ENCODE measurements around the gene ZC3H13.
A peak's percentile ranks its signal among the peaks of the same experiment; 100 is the strongest.

ZC3H13 gene

DNA sequence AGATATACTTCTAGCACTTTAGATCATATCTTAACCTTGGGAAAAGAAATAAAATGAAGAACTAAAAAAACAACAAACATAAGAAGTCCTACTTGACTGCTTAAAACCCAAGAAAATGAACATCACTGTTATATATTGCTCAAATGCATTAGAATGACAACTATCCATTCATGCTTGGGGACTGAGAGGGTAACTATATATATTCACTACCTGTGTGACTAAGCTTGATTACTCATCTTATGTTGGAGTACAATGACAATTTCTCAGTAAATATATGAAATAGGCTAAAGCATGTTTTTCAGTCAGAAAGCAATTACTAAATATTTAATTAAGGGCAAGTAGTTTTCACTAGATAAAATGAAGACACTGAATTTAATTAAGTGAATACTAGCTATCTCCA lies 40.1 kb downstream of the ZC3H13 start:
- TF ChIP-seq, protein P1, sequence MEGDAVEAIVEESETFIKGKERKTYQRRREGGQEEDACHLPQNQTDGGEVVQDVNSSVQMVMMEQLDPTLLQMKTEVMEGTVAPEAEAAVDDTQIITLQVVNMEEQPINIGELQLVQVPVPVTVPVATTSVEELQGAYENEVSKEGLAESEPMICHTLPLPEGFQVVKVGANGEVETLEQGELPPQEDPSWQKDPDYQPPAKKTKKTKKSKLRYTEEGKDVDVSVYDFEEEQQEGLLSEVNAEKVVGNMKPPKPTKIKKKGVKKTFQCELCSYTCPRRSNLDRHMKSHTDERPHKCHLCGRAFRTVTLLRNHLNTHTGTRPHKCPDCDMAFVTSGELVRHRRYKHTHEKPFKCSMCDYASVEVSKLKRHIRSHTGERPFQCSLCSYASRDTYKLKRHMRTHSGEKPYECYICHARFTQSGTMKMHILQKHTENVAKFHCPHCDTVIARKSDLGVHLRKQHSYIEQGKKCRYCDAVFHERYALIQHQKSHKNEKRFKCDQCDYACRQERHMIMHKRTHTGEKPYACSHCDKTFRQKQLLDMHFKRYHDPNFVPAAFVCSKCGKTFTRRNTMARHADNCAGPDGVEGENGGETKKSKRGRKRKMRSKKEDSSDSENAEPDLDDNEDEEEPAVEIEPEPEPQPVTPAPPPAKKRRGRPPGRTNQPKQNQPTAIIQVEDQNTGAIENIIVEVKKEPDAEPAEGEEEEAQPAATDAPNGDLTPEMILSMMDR (IDR thresholded peaks at IDR 0.05; ENCODE audit: insufficient read depth, low read depth, low read length, missing control alignments), result no peak
- no peak for DNase-seq (ENCODE audit: low read depth)

DNA sequence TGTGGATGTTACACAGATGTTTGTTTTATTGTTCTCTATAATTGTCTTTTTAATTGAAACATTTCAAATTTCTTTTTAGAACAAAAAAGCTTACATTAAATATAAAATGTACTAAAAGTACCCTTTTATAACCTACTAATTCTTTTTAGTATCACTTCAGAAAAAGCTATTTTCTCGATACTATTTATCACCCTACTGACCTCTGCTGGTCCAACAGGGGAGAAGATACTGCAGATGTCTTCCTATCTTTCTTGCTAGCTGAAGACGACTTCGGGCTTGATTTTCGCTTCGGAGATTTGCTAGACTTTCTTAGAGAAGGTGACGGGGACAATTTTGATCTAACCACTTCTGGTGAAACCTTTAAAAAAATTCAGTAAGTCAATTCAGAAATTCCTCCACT lies 42.4 kb downstream of the ZC3H13 start:
- TF ChIP-seq, protein P1 (IDR thresholded peaks at IDR 0.05; ENCODE audit: insufficient read depth, low read depth, low read length, missing control alignments), result peak; percentile 10
- H3K4me3 ChIP-seq (ENCODE audit: low read depth, low read length), result no peak overlapping the region
- no peak for DNase-seq (ENCODE audit: low read depth)

More for the DNA sequence above, 40.1 kb downstream of the ZC3H13 start:
- H3K4me3 ChIP-seq (ENCODE audit: low read depth, low read length), result no peak overlapping the region

DNA sequence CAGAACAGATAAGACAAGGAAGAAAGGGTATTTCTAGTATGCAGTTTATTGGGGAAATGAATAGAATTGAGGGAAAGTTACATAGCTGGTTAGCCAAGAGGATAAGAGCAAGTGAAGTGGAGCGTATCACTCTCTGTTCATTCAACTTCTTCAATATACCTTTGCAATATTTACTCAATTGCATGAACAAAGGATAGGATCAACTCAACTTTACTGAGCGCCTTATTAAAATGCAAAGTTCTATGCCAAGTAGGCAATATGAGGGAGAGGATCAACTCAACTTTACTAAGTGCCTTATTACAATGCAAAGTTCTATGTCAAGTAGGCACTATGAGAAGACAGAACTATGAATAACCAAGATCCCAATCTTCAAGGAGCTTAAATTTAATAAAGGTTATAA lies 43.9 kb downstream of the ZC3H13 start:
- no peak for DNase-seq (ENCODE audit: low read depth)
- TF ChIP-seq, protein P1 (IDR thresholded peaks at IDR 0.05; ENCODE audit: insufficient read depth, low read depth, low read length, missing control alignments), result no peak

DNA sequence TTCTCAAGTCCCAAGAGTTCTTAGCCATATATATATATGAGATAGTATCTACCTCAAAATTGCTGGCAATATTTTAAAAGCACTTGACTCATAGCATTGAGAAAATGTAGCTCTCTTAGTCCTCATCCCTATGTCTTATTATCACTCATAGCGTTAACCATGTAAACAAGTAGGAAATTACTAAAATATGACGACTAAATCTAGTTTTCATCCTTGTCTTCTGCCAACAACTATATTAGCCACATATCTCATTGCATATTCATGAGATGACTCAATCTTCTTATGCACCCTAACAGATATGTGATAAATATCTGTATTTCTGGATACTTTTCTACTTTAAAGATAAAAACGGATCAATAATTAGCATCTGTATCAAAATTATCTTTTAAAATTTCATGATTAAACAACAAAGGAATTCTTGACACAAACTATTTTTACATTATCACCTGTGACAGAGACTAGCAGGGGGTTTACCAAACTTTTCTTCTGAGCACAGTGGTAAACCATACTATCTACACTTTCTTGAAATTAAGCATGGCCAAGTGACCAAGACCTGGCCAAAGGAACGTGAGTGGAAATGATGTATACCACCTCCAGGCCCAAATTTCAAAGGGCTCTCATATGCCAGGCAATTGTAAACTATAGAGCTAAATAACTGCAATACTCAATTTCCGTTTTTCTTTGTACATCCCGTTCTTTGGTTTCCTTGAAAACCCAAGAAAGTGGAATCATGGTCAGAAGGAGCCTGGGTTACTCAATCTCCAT lies 45.7 kb downstream of the ZC3H13 start:
- H3K4me3 ChIP-seq (ENCODE audit: low read depth, low read length), result no peak overlapping the region
- TF ChIP-seq, protein P1 (IDR thresholded peaks at IDR 0.05; ENCODE audit: insufficient read depth, low read depth, low read length, missing control alignments), result no peak
- DNase-seq (ENCODE audit: low read depth), result no peak

More for the DNA sequence above, 43.9 kb downstream of the ZC3H13 start:
- H3K4me3 ChIP-seq (ENCODE audit: low read depth, low read length), result no peak overlapping the region

DNA sequence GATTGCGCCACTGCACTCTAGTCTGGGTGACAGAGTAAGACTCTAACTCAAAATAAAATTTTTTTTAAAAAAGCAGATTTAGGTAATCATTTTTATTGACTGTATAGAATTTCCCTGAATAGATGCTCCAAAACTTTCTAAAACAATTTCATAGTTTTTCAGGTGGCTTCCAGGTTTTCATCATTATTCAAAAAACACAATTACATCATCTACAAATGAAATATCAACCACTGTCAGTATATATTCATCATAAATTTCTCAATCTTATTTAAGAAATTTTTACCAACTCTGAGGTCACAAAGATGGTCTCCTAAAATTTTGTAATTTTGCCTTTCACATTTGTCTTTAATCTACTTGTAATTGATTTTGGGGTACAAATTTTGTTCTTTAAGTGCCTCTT lies 48.1 kb downstream of the ZC3H13 start:
- no peak for DNase-seq (ENCODE audit: low read depth)
- TF ChIP-seq, protein P1 (IDR thresholded peaks at IDR 0.05; ENCODE audit: insufficient read depth, low read depth, low read length, missing control alignments), result no peak
- H3K4me3 ChIP-seq (ENCODE audit: low read depth, low read length), result no peak overlapping the region

DNA sequence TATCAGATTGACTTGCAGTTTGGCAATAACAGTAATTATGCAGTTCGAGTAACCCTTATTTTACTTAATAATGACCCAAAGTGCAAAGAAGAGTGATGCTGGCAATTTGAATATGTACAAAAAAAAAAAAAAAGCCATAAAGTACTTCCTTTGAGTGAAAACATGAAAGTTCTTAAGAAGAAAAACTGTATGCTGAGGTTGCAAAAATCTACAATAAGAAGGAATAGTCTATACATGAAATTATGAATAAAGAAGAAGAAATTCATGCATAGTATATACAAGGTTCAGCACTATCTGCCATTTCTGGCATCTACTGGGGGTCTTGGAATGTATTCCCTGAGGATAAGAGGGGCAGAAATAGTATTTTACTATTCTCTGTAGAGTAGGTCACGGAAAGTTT lies 55.9 kb downstream of the ZC3H13 start:
- no peak overlapping the region for H3K4me3 ChIP-seq (ENCODE audit: low read depth, low read length)
- TF ChIP-seq, protein P1 (IDR thresholded peaks at IDR 0.05; ENCODE audit: insufficient read depth, low read depth, low read length, missing control alignments), result no peak
- no peak for DNase-seq (ENCODE audit: low read depth)

DNA sequence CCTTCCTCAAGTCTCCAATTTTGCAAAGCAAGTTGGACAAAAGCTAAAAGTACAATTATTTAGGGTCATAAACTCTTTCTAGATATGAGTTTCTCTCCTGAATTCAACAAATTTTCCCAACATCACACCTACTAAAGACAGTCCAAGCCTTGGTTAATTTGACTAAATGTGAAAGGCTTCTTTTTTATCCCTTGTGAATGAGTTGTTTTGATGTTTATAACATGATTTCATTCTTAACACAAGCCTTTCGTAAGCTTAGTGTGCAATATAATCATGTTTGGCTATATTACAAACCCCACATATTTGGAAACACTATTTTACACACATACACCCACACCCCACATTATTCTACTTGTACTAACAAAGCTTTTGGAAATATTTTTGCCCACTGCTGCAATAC lies 57.3 kb downstream of the ZC3H13 start:
- TF ChIP-seq, protein P1 (IDR thresholded peaks at IDR 0.05; ENCODE audit: insufficient read depth, low read depth, low read length, missing control alignments), result no peak
- no peak overlapping the region for H3K4me3 ChIP-seq (ENCODE audit: low read depth, low read length)
- DNase-seq (ENCODE audit: low read depth), result no peak
